ENCODE results near the gene CCDC24.

Gene CCDC24

DNA sequence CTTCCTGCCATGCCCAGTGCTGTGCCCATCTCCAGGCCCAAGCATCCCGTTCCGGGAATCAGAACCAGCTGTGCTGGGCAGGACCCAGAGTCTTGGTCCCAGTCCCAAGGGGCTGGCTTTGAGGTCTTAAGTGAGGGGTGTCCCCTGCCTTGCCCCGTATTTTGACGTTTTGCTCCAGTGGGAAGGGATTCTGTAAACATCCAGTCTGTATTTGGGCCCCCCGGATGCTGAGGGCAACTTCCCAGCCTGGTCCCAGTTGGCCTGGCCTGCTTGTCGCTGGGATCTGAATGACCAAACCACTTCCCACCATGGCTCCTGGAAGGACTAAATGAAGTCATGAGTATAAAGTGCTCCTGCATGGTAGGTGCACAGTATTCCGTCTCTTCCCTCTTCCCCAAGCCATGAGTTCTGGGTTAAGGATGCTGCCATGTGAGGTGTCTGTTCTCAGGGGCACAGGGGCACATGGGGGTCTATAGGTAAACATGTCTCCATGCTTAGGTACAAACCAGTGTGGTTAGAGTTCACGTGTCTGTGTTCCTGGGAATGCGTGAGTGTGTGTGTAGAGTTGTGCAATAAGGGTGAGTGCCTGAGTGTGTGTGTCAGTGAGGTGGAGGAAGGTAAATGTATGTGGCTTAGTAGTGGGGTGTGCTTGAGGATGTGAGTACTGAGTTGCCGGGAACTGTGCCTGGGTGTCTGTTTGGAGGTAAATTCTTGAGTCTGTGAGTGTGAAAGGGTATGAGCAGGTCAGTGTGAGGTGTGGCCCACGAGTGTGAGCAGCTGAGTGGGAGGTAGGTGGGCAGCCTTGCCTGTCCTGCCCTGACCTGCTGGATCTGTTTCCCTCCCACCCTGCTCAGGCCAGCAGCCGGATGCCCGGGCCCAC, 10.9 kb upstream of the CCDC24 start:
- in situ Hi-C loops (cut with MboI; ENCODE audit: low sequenced_read_pairs): no loop called here

DNA sequence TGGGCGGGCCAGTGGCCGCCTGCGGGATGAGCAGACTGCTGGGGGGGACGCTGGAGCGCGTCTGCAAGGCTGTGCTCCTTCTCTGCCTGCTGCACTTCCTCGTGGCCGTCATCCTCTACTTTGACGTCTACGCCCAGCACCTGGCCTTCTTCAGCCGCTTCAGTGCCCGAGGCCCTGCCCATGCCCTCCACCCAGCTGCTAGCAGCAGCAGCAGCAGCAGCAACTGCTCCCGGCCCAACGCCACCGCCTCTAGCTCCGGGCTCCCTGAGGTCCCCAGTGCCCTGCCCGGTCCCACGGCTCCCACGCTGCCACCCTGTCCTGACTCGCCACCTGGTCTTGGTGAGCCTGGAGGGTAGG, 10.3 kb upstream of the CCDC24 start:
- in situ Hi-C loops (cut with MboI; ENCODE audit: low sequenced_read_pairs): no loop called here

DNA sequence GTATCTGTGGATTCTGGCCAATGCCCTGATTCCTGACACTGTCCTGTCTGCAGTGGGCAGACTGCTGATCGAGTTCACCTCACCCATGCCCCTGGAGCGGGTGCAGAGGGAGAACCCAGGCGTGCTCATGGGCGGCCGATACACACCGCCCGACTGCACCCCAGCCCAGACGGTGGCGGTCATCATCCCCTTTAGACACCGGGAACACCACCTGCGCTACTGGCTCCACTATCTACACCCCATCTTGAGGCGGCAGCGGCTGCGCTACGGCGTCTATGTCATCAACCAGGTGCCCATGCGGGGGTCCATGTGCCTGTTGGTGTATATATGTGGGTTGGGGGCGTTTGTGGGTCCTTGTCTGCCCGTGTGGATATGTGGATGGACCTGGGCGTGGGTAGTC, 9.8 kb upstream of the CCDC24 start:
- in situ Hi-C loops (cut with MboI; ENCODE audit: low sequenced_read_pairs): no loop called here

- in situ Hi-C loops (cut with MboI; ENCODE audit: low sequenced_read_pairs): no loop called here
Observed at GRCh38 chr1:43982241-43982640, 9.2 kb upstream of the CCDC24 start.

DNA sequence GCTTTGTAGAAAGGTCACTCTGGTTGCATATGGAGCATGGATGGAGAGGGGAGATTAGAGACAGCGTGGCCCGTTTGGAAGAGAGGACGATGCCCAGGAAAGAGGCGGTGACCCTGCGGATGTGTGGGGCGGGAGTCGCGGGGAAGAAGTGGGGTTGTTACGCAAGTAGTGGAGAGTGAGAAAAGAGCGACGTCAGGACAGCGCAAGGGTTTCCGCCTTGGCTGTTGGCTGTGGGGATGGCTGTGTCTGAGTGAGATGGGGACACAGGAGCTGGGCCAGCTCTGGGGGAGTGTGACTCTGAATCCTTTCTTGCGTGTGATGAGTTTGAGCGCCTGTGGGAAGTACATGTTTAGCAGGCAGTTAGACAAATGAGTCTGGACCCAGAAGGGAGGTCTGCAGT, 8.6 kb upstream of the CCDC24 start:
- in situ Hi-C loops (cut with MboI; ENCODE audit: low sequenced_read_pairs): no loop called here

DNA sequence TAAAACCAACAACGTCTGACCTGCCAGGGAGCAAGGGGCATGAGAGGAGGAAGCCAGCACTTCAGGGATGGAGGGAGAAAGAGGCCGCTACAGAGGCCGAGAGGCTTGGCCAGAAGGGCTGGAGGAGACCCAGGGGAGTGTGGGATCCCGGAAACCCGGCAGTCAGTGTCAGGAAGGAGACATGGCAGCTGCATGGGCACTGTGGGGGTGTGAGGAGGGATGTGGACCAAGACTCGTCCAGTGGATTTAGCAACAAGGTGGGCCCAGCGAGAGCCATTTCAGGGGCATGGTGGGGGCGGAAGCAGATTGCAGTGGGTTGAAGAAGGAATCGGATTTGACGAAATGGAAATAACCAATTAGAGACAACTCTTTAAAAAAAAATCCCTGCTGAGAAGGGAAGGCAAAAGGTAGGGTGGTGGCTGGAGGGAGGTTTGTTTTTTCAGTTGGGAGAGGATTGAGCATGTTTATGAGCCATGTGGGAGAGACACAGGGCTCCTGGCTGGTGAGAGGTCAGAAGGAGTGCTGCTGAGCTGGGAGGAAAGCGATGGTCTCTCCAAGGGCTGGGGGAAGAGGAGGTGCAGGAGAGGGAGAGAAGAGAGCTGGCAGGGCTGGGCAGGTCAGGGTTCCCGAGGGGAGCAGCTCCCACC, 8.0 kb upstream of the CCDC24 start:
- in situ Hi-C loops (cut with MboI; ENCODE audit: low sequenced_read_pairs): no loop called here

DNA sequence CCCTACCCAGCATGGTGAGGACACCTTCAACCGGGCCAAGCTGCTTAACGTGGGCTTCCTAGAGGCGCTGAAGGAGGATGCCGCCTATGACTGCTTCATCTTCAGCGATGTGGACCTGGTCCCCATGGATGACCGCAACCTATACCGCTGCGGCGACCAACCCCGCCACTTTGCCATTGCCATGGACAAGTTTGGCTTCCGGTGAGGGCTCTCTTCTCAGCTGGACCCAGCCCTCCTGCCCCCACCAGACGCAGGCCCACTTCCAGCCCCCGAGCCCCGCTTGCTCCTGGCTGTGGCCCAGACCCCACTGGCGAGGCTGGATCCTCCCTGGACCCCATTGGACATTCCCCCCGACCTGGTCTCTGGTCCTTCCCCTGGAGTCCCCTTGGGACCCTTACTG, 6.5 kb upstream of the CCDC24 start:
- in situ Hi-C loops (cut with MboI; ENCODE audit: low sequenced_read_pairs): no loop called here

- in situ Hi-C loops (cut with MboI; ENCODE audit: low sequenced_read_pairs): no loop called here
Observed at GRCh38 chr1:43985984-43986595, 5.3 kb upstream of the CCDC24 start.

DNA sequence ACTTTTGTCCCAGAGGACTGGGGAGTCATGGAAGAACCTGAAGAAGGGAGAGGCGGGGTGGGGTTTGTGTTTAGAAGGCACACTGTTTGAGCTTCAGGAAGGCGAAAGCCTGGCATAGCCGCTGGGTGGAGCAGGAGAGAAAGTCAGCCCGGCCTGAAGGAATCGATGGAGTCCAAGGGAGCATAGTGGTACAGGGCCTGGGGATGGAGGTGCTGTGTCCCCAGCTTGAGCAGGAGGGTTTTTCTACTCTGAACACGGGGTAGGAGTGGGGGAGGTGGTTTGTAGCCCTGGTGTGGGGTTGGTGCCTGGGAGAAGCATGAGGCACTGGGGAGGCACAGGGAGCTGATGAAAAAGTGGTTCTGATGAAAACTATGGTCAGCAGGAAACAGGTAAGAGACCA, 4.7 kb upstream of the CCDC24 start:
- in situ Hi-C loops (cut with MboI; ENCODE audit: low sequenced_read_pairs): no loop called here

- in situ Hi-C loops (cut with MboI; ENCODE audit: low sequenced_read_pairs): no loop called here
Observed at GRCh38 chr1:43987159-43987902, 4.1 kb upstream of the CCDC24 start.

DNA sequence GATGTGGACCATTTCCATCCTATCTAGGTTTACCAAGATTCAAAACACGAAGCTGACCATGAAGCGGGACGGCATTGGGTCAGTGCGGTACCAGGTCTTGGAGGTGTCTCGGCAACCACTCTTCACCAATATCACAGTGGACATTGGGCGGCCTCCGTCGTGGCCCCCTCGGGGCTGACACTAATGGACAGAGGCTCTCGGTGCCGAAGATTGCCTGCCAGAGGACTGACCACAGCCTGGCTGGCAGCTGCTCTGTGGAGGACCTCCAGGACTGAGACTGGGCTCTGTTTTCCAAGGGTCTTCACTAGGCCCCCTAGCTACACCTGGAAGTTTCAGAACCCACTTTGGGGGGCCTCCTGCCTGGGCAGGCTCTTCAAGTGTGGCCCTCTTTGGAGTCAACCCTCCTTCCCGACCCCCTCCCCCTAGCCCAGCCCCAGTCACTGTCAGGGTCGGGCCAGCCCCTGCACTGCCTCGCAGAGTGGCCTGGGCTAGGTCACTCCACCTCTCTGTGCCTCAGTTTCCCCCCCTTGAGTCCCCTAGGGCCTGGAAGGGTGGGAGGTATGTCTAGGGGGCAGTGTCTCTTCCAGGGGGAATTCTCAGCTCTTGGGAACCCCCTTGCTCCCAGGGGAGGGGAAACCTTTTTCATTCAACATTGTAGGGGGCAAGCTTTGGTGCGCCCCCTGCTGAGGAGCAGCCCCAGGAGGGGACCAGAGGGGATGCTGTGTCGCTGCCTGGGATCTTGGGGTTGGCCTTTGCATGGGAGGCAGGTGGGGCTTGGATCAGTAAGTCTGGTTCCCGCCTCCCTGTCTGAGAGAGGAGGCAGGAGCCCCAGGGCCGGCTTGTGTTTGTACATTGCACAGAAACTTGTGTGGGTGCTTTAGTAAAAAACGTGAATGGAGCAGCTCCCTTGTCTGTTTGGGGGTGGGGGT, 864 bp upstream of the CCDC24 start:
- in situ Hi-C loops (cut with MboI; ENCODE audit: low sequenced_read_pairs): no loop called here

DNA sequence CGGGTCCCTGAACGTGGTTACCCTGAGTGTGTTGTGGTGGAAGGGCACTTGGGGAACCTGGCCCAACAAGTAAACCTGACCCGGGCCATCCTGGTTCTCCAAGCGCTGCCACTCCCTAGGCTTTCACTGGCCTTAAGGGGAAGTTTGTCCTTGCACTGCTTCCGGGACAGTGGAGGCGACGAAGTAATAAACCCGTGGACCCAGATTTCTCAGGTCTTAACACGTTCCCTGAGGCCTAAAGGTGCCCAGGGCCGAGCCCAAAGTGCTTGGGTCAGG, 261 bp upstream of the CCDC24 start:
- in situ Hi-C loops (cut with MboI; ENCODE audit: low sequenced_read_pairs): no loop called here

DNA sequence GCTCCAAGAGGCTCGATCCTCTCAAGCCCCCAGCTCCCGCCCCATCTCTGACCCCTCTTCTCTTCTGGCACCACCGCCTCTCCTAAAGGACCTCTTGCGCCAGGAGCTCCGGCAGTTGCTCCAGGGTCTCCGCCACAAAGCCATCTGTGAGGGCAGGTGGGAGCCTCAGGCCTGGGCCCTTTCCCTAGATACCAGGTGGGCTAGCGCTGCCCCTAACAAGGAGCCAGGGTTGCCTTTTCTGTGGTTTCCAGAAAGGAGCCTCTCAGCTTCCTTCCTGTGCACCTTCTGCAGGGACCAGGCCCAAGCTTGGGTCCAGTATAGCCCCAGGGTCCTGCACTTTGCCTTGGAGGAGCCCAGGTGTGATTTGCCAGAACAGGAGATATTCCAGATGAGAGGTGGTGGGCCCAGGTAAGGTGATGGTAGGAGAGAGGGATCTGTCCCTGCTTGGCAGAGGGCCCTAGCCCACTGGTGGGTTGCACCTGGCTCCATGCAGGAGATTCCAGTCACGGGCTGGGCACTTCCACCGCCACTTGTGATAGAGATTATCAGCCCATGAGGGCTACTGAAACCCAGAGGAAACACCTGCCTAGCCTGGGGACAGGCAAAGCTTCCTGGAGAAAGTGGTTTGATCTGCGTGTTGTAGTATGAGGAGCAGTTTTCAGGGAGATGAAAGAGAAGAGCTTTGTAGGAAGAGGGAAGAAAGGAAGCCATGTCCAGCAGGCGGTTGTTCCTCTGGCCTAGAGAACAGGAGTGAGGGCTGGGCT, 1.0 kb downstream of the CCDC24 start:
- in situ Hi-C loops (cut with MboI; ENCODE audit: low sequenced_read_pairs): no loop called here

DNA sequence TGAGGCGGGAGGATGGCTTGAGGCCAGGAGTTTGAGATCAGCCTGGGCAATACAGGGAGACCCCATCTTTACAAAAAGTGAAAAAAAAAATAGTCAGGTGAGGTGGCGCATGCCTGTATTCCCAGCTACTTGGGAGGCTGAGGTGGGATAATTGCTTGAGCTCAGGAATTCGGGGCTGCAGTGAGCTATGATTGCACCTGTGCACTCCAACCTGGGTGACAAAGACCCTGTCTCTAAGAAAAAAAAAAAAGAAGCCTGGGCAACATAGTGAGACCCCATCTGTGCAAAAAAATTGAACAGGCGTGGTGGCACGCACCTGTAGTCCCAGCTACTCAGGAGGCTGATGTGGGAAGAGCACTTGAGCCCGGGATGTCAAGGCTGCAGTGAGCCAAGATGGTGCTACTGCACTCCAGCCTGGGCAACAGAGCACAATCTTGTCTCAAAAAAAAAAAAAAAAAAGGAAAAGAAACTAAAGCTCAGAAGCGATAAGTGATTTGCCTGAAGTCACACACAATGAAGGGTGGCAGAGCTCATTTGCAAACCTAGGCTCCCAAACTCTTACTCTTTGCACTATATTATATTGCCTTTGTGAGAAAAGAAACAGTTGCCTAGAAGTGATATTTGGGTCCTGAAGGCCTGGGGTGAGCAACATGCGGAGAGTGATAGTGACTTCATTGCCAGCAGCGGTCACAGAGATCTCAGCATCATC, 2.0 kb downstream of the CCDC24 start:
- in situ Hi-C loops (cut with MboI; ENCODE audit: low sequenced_read_pairs): no loop called here

DNA sequence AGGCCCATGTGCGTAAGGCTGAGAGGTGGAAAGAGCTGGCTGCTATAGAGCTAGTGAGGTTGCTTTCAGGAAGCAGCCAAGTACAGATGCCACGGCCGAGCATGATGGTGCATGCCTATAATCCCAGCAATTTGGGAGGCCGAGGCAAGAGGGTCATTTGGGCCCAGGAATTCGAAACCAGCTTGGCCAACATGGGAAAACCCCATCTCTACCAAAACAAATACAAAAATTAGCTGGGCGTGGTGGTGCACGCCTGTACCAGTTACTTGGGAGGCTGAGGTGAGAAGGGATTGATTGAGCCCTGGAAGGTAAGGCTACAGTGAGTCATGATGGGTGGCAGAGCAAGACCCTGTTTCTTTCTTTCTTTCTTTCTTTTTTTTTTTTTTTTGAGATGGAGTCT, 2.7 kb downstream of the CCDC24 start:
- in situ Hi-C loops (cut with MboI; ENCODE audit: low sequenced_read_pairs): no loop called here

DNA sequence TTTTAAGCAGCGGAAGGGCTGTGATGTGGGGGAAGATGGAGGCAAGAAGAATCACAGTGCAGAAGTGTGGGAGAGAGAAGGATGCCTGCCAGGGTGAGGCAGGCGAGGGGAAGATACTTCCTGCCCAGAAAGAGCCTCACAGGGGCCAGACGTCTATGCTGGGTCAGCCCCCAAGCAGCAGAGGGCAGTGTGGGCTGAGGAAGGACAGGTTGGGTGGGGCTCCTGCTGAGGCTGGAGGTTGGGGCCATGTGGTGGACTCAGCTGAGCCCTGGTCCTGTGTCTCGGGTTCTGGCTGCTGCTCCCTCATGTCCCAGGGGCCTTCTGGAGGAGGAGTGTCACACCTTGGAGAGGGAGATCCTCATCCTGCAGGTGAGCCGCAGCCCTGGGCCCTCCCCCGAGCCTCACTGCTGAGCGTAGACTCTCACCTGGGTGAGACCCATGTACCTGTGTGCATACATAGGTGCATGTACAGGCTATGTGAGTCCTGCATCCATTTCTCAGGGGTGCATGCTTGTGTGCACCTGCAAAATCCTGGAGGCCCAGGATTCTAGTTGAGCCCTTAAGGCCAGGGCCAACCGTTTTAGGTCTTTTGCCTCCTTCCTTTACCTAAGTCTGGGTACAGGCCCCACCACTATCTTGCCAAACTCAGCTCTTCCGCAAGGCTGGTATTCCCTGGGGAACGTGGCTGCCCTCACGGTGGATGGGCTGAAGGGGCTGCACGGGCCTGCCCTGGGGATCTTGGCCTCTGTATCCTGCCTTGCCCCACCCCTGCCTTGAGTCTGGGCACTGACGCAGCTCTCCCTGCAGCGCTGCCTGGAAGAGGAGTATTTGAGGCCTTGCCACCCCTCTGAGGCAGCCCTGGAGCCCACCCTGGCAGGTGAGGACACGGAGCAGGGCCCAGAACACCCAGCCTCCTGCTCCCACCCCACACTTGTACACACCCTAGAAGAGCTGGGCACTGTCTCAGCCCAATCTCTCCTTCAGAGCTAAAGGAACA, 3.7 kb downstream of the CCDC24 start:
- in situ Hi-C loops (cut with MboI; ENCODE audit: low sequenced_read_pairs): no loop called here

- in situ Hi-C loops (cut with MboI; ENCODE audit: low sequenced_read_pairs): no loop called here
Observed at GRCh38 chr1:43995984-43996732, 4.8 kb downstream of the CCDC24 start.
